B cell (primary cell): ENCODE measurements around the gene ANXA10.

Experiments
- CTCF ChIP-seq: fragments of 200-600 bp; IDR thresholded peaks from one replicate; pipeline ENCODE4 v1.8.0; 2022; ENCODE audit warnings: antibody characterized with exemption, mild to moderate bottlenecking
- EZH2 ChIP-seq: IDR thresholded peaks from 2 replicates; pipeline ENCODE4 v1.6.1; 2012; ENCODE audit warnings: borderline replicate concordance, low read depth, mild to moderate bottlenecking, moderate library complexity, low read length; ENCODE audit not compliant: insufficient read depth, poor library complexity, severe bottlenecking

DNA sequence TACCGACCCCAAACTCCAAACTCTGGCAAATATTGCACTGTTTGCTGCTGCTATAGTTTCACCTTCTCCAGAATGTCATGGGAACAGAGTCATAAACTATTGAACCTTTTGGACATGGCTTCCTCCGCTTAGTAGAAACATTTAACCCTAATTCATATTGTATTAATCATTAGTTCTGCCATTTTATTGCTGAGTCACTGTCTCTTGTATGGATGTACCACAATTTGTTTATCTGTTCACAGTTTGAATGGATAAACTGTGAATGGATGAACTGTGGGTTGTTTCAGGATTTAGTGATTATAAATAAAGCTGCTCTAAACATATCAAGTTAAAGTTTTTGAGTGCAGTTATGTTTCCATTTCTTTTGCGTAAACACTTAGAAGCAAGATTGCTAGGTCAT is 10.1 kb downstream of the ANXA10 start:
- TF ChIP-seq CTCF (no peak), EZH2 (no peak)
